Measurements from ENCODE around the gene SHC2.
"Not testable (repeated sequence)": the region's sequence is repeated elsewhere in the genome, so short reads cannot be mapped to it uniquely, and the experiment has no call there.

SHC2 gene

DNA sequence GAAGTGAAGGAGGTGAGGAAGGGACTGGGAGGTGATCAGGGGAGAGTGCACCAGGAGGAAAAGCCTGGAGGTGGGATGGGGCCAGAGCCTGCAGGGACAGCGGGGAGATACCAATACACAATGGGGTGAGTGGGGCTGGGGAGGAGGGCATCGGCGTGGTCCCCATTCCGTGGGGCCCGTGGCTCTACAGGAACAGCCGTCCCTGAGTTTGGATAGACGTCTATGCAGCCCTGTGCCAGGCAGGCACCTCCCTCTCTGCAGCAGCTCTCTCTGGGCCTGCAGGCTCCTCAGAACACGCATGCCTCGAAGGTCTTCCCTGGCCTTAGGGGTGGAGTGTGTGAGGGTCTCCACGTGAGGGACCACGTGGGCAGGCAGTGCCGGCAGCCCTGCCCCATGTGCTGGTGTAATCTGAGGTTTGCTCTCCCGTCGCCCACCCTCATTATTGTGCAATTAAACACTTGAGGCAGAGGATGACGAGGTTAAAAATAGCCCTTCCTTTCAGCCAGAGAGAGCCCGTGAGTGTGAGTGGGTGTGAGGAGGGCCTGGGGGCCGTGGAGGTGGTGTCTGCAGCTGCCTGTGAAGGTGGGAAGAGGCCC lies 68.4 kb downstream of the SHC2 start:
- in situ Hi-C loops (cut with HindIII; ENCODE audit: low sequenced_read_pairs): no loop called here

DNA sequence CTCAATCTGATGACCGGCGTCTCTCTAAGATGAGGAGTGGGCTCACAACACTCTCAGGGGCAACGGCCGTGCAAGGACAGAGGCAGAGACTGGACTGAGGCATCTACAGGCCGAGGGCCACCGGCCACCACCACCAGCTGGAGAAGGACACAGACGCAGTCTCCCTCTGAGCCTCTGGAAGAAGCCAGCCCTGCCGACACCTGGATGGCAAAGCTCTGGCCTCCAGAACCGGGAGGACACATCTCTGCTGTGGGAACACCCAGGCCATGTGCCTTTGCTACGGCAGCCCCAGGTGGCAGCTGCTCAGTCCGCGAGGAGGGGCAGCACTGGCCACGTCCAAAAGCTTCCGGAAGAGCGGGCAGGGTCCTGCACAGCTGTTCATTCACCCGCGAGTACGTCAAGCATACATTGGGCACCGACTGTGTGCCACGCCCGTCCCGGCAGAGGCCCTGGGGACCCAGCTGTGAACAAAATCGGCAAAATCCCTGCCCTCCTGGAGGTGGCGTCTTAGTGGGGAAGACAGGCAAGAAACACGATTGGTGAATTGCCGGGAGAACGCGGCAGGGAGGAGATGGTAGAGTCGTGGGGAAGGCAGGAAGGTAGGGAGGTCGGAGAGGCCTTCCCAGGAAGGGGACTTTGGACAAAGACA lies 69.0 kb downstream of the SHC2 start:
- in situ Hi-C loops (cut with HindIII; ENCODE audit: low sequenced_read_pairs): no loop called here

DNA sequence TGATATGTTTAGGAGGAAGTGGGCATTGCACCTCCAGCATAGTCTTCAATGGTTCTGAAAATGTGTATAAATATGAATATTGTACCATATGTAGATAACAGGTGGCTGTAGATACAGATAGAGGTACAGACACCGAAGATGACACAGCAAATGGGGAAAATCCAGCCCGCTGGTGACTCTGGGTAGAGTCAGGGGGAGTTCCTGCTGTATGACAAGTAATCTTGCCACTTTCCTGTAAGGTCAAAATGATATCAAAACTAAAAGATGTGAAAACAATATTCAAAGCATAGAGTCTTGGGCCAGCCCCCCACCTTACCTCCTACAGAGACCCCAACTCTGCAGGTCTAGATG lies 69.7 kb downstream of the SHC2 start:
- in situ Hi-C loops (cut with HindIII; ENCODE audit: low sequenced_read_pairs): no loop called here

DNA sequence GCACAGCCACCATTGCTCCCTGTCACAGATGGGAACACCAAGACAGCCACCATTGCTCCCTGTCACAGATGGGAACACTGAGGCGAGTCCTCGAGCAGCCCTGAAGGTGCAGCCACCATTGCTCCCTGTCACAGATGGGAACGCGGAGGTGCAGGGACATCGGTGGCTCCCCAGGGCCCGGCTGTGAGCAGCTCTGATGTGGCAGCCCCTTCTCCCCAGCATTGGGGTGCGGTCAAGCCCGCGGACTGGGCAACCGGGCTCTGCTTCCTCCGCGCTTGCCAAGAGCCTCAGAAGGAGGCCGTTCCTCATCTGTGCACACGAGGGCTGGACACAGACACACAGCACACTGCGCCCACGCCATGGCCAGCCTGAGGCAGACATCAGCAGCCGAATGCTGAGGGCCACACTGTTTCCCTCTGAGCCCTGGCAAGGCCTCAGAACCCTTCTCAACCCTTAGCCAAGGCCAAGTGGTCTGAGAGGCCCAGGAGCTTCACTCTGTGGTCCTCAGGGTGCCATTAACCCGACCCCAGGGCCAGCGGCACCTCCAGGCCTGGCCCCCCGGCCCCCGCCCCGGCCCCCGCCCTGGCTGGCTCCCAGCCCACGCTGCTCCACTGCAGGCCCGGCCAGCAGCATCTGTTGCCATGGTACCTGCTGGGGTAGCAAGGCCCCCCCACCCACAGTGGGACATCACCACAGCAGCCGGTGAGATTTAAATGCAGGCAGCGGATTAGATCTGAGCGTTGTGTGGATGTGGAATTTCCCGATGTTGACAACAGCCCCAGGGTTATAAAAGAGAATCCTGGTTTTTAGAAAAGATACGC lies 70.2 kb downstream of the SHC2 start:
- in situ Hi-C loops (cut with HindIII; ENCODE audit: low sequenced_read_pairs): no loop called here

DNA sequence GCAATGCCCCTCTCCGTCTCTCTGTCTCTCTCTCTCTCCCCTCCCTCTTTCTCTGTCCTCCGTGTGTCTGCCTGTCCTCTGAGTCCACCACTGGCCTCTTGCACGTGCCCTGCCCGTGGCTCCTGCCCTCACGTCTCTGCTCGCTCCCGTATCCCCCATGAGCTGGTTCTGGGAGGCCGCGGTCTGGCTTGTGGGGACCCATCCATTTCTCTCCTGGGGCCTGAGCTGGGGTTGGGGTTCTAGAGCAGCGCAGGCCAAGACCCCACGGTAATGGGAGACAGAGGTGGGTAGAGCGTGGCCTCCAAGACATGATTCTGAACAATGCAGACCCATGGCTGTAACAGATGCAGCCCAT lies 70.9 kb downstream of the SHC2 start:
- in situ Hi-C loops (cut with HindIII; ENCODE audit: low sequenced_read_pairs): no loop called here

DNA sequence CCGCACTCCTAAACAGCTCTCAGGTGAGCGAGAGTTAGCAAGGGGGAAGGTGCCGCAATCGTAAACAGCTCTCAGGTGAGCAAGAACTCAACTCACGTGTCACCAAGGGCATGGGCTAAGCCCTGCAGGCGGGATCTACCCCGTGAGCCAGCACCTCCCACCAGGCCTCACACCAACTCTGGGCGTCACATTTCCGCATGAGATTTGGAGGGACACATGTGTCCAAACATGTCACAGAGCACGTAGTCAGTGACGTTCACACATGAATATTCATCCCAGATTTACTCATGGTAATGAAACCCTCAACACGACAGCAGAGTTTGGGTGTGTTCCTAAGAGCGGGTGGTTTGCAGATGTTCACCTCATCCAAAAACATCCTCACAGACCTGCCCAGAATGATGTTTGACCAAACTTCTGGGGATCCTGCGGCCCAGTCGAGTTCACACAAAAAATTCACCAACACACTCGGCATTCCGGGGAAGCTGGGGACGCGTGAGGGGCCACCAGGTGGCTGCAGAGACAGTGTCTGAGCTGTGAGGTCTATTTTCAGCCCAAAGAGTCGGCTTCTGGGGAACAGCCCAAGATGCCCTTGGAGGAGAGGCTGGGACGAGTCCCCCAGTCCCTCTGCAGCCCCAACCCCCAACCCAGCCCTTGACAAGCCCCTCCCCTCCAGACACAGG lies 71.4 kb downstream of the SHC2 start:
- in situ Hi-C loops (cut with HindIII; ENCODE audit: low sequenced_read_pairs): no loop called here

DNA sequence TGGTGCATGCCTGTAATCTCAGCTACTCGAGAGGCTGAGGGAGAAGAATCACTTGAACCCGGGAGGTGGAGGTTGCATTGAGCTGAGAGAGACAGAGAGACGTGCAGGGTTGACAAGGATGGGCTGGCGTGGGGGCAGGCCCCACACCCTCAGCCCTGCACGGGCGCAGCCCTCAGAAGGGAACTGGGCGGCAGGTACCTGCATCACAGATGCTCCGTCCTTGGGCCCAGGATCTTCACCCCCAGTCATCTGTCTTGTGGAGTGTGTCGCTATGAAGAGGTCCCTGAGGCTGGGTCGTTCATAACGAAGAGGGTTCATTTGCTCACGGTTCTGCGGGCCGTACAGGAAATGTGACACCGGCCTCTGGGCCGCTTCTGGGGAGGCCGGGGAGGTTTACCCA lies 72.1 kb downstream of the SHC2 start:
- in situ Hi-C loops (cut with HindIII; ENCODE audit: low sequenced_read_pairs): no loop called here

DNA sequence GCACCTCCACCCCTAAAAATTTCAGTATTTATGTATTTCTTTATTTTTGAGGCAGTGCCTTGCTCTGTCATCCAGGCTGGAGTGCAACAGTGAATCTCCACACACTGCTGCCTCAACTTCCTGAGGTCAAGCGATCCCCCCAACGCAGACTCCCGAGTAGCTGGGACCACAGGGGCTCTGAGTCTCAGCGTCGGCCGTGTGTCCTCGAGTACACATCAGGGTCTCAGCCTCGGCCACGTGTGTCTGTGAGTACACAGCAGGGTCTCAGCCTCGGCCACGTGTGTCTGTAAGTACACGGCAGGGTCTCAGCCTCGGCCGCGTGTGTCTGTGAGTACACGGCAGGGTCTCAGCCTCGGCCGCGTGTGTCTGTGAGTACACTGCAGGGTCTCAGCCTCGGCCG lies 73.1 kb downstream of the SHC2 start:
- in situ Hi-C loops (cut with HindIII; ENCODE audit: low sequenced_read_pairs): no loop called here

DNA sequence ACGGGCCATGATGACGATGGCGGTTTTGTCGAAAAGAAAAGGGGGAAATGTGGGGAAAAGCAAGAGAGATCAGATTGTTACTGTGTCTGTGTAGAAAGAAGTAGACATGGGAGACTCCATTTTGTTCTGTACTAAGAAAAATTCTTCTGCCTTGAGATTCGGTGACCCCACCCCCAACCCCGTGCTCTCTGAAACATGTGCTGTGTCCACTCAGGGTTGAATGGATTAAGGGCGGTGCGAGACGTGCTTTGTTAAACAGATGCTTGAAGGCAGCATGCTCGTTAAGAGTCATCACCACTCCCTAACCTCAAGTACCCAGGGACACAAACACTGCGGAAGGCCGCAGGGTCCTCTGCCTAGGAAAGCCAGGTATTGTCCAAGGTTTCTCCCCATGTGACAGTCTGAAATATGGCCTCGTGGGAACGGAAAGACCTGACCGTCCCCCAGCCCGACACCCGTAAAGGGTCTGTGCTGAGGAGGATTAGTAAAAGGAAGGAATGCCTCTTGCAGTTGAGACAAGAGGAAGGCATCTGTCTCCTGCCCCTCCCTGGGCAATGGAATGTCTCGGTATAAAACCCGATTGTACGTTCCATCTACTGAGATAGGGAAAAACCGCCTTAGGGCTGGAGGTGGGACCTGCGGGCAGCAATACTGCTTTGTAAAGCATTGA lies 74.1 kb downstream of the SHC2 start:
- in situ Hi-C loops (cut with HindIII; ENCODE audit: low sequenced_read_pairs): not testable (repeated sequence)

DNA sequence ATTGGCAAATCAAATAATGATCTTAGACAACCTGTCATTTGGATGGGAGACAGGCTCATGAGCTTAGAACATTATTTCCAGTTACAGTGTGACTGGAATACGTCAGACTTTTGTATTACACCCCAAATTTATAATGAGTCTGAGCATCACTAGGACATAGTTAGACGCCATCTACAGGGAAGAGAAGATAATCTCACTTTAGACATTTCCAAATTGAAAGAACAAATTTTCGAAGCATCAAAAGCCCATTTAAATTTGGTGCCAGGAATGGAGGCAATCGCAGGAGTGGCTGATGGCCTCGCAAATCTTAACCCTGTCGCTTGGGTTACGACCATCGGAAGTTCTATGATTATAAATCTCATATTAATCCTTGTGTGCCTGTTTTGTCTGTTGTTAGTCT lies 74.6 kb downstream of the SHC2 start:
- in situ Hi-C loops (cut with HindIII; ENCODE audit: low sequenced_read_pairs): not testable (repeated sequence)

DNA sequence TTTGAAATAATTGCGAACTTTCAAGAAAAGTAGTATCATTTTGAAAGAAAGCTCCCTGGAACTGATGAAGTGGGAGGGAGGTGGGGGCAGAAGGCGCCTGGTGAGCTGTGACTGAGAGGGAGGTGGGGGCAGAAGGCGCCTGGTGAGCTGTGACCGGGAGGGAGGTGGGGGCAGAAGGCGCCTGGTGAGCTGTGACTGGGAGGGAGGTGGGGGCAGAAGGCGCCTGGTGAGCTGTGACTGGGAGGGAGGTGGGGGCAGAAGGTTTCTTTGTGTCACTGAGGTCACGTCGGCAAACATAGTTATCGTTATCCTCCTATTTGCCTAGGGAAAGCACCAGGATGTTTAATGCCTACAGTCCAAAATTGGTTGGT lies 76.0 kb downstream of the SHC2 start:
- in situ Hi-C loops (cut with HindIII; ENCODE audit: low sequenced_read_pairs): no loop called here

DNA sequence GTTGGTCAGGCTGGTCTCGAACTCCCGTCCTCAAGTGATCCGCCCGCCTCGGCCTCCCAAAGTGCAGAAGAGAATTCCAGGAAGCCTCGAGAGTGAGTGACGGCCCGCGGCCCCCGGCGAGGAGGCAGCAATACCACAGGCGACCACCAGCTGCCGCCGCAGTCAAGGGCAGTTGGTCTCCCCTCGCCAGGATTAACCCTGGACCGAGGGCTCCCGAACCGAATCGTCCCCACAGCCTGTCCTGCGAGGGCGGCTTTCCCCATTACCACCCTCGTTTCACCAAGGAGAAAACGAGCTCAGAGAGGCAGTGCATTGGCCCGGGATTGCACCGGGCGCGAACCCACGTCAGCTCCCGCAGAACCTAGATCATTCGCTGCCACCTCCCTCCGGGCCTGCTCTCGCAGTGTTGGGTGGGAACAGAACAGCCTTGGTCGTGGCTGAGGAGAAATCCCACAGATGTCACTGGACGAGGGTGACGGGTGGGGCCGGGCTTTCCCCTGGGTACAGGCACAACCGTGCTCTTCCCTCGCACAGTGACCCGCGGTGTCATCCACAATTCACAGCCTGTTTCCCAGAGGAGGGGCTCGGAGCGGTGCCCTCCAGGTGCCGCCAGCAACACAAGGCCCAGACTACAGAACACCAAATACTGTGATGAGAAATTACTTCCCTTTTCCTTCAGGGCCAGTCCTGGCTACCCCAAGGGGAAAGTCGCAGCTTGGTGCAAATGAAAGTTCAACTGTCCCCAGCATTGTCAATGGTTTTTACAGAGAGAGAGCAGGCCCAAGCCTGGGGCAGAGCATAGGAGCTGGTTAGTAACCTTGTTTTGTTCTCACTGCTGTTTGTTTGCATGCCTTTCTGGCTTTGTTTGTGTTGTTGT lies 76.7 kb downstream of the SHC2 start:
- in situ Hi-C loops (cut with HindIII; ENCODE audit: low sequenced_read_pairs): no loop called here

DNA sequence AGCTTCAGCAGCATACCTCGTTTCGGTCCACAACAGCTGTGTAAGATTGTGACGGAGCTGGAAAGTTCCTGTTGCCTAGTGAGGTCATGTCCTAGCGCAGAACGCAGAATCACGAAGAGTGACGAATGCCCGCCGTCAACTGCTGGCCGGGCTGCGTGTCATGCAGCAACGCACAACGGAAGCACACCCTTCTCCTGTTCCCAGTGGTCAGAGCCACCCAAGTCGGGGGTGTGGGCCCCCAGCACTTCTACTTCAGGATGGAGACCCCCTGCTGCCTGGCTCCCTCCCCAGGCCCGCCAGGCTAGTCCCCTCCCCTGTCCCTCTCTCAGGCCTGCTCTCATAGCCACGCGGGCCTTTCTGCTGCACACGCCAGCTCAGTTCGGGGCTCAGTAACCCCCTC lies 77.8 kb downstream of the SHC2 start:
- in situ Hi-C loops (cut with HindIII; ENCODE audit: low sequenced_read_pairs): no loop called here

DNA sequence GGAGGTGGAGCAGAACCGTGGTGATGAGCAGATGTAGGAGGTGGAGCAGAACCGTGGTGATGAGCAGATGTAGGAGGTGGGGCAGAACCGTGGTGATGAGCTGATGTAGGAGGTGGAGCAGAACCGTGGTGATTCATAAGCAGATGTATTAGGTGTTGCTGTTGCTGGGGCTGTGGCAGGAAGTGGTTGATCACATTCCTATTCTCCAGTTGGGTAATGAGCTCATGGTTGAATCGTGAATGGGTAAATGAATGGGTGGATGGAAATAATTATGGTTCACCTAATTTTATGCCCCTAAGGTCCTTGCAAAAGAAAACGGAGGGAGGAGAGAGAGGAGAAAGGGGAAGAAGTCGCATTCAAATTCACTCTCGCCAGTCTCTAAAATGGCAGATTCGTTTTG lies 78.3 kb downstream of the SHC2 start:
- in situ Hi-C loops (cut with HindIII; ENCODE audit: low sequenced_read_pairs): not testable (repeated sequence)

DNA sequence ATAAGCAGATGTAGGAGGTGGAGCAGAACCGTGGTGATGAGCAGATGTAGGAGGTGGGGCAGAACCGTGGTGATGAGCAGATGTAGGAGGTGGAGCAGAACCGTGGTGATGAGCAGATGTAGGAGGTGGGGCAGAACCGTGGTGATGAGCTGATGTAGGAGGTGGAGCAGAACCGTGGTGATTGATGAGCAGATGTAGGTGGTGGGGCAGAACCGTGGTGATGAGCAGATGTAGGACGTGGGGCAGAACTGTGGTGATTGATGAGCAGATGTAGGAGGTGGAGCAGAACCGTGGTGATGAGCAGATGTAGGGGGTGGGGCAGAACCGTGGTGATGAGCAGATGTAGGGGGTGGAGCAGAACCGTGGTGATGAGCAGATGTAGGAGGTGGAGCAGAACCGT lies 78.9 kb downstream of the SHC2 start:
- in situ Hi-C loops (cut with HindIII; ENCODE audit: low sequenced_read_pairs): not testable (repeated sequence)

DNA sequence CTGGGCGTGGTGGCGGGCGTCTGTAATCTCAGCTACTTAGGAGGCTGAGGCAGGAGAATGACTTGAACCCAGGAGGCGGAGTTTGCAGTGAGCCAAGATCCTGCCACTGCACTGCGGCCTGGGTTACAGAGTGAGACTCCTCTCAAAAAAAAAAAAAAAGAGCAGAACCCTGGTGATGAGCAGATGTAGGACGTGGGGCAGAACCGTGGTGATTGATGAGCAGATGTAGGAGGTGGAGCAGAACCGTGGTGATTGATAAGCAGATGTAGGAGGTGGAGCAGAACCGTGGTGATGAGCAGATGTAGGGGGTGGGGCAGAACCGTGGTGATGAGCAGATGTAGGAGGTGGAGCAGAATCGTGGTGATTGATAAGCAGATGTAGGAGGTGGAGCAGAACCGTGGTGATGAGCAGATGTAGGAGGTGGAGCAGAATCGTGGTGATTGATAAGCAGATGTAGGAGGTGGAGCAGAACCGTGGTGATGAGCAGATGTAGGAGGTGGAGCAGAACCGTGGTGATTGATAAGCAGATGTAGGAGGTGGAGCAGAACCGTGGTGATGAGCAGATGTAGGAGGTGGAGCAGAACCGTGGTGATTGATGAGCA lies 80.1 kb downstream of the SHC2 start:
- in situ Hi-C loops (cut with HindIII; ENCODE audit: low sequenced_read_pairs): not testable (repeated sequence)

DNA sequence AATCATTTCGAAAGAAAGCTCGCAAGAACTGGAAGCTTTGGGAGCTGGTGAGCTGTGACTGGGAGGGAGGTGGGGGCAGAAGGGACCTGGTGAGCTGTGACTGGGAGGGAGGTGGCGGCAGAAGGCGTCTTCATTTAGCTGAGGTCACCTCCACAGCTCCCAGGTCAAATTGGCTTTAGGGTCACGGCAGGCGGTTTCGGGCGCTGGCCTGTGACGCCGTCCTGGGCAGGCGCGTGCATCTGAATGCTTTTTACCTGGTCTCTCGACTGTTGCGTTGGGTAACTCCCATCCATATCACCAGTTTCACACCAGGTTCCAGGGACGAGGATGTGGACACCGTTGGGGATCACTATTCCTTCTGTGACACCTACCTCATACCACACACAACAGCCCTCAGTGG lies 81.0 kb downstream of the SHC2 start:
- in situ Hi-C loops (cut with HindIII; ENCODE audit: low sequenced_read_pairs): no loop called here

DNA sequence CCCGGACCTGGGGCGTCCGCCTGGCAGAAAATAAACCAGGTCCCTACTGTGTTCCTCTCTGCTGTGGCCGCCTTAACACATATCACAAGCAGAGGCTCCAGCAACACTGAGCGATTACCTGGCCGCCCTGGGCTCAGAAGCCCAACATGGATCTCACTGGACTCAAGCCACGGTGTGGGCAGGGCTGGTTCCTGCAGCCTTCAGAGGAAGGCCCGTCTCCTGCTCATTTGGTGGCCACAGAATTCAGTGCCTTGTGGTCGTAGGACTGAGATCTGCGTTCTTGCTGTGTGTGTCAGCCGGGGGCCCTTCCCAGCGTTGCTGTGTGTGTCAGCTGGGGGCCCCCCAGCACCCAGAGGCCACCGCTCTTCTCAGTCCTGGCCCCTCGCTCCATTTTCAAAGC lies 82.1 kb downstream of the SHC2 start:
- in situ Hi-C loops (cut with HindIII; ENCODE audit: low sequenced_read_pairs): no loop called here

DNA sequence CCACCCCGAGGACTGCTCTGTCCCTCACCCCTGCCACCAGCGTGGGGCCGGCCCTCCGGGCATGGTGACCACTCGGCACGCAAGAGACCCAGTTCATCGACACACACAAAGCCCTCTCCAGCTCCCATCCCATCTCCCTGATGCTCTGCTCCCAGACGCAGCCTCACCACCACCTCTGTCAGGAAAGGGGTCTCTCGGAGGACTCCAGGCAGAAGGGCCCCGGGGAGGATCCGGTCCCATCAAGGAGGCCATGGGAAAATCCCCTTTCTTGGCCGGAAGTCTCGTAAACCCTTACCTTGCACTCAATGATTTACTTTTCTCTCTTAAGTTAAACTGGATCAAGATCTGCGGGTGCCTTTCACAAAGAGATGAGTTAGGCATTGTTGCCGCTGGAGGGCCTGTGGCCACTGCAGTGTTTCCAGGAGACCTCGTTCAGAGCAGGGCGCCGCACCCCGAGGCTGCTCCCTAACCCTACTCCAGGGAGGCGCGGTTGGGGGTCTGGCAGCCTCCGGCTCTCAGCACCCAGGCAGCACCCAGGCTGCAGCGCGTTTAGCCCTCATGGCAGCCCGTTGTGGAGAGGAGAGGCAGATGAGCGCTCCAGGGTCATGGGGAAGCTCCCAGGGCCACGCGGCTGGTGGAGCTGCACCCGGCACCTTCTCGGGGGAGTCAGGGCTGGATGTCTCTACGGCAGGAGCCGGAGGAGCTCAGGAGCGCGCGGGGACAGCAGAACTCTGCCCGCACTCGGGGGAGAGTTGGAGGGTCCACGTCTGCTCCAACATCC lies 82.8 kb downstream of the SHC2 start:
- in situ Hi-C loops (cut with HindIII; ENCODE audit: low sequenced_read_pairs): no loop called here

All from DLD1 (cell line).